ENCODE measurements around the gene EEFSEC.
A peak's percentile ranks its signal among the peaks of the same experiment; 100 is the strongest.

EEFSEC gene

DNA sequence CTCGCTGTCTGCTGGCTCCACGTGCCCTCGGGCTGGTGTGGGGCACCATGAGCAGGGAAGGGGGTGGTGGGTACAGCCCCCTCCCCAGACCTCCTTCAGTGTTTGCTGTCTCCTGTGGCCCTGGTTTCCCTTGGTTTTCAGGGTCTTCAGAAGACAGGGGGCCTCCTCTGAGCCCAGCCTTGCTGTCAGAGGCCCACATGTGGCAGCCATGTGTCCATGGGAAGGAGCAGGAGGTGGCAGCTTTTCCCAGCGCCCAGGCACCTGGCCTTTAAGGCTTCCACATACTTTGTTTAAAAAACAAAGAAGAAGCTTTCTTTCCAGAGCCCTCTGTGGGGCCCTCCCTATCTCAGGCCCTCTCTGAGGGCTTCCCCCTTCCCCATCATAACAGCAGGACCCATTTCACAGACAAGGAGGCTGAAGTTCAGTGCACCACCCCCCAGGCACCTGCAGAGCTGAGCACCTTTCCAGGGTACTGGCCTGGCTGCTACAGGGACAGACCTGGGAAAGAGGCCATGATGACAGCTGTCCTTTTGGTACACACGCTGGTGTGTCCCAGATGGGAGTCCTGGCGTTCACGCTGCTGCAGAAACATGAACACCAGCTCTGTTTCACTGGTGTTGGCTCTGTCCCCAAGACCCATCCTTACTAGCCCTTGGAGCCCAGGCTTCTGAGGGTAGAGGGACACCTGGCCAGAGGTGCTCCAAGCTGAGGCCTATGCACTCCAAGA lies 239.7 kb downstream of the EEFSEC start:
- DNase-seq = no peak
- TF ChIP-seq, protein P1, sequence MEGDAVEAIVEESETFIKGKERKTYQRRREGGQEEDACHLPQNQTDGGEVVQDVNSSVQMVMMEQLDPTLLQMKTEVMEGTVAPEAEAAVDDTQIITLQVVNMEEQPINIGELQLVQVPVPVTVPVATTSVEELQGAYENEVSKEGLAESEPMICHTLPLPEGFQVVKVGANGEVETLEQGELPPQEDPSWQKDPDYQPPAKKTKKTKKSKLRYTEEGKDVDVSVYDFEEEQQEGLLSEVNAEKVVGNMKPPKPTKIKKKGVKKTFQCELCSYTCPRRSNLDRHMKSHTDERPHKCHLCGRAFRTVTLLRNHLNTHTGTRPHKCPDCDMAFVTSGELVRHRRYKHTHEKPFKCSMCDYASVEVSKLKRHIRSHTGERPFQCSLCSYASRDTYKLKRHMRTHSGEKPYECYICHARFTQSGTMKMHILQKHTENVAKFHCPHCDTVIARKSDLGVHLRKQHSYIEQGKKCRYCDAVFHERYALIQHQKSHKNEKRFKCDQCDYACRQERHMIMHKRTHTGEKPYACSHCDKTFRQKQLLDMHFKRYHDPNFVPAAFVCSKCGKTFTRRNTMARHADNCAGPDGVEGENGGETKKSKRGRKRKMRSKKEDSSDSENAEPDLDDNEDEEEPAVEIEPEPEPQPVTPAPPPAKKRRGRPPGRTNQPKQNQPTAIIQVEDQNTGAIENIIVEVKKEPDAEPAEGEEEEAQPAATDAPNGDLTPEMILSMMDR (IDR thresholded peaks at IDR 0.05) = no peak
- intact Hi-C loops (cut with DNase I; ENCODE audit: low total_unique reads) = no loop called here
- Histone ChIP-seq H3K4me3 (no peak overlapping the region), H3K36me3 (no peaks in the 10 kb centered on the region), H3K27ac (no peak overlapping the region), H3K9me3 (no peaks in the 10 kb centered on the region), H3K4me1 (no peaks in the 10 kb centered on the region), H3K27me3 (no peaks in the 10 kb centered on the region)

DNA sequence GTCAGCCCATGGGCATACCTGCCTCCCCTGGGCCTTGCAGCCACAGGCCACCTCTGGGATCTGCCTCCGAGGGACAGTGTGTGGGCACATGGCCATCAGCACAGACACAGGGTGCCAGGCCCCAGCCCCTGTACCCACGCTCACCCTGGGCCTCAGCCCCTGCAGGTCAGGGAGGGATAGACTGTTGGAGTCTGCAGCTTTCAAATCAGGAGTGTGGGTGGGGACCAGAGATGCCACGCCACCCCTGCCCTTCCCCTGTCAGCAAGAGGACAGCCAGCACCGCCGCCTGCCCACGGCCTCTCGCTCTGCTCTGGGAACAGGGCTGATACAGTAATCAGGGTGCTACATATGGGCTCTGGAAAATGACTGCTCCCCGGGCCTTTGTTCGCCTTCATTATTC lies 240.8 kb downstream of the EEFSEC start:
- no peaks in the 10 kb centered on the region for H3K36me3 ChIP-seq
- H3K27me3 ChIP-seq = no peaks in the 10 kb centered on the region
- H3K27ac ChIP-seq = no peak overlapping the region
- TF ChIP-seq, protein P1 (IDR thresholded peaks at IDR 0.05) = no peak
- DNase-seq = no peak
- H3K9me3 ChIP-seq = no peaks in the 10 kb centered on the region
- H3K4me3 ChIP-seq = no peak overlapping the region
- no peaks in the 10 kb centered on the region for H3K4me1 ChIP-seq
- intact Hi-C loops (cut with DNase I; ENCODE audit: low total_unique reads) = no loop called here

DNA sequence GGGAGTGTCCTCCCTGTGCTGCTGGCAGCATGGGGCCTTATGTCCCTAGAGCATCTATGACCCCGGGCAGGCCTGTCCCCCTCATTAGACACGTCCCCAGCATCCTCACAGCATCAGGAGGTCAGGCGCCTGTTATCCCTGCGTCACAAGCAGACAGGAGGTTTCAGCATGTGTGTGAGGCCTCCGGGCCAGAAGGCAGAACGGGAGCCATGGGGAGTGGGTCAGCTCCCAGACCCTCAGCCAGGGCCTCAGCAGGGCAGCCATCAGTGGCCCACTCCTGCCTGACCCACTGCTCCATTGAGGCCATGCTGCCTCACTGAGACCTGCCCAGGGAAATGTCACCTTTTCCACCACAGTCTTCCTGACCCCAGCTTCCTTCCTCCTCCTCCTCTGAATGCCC lies 241.8 kb downstream of the EEFSEC start:
- TF ChIP-seq, protein P1 (IDR thresholded peaks at IDR 0.05) = no peak
- intact Hi-C loops (cut with DNase I; ENCODE audit: low total_unique reads) = no loop called here
- Histone ChIP-seq H3K27ac (no peak overlapping the region), H3K4me1 (no peaks in the 10 kb centered on the region), H3K9me3 (no peaks in the 10 kb centered on the region), H3K36me3 (no peaks in the 10 kb centered on the region), H3K27me3 (no peaks in the 10 kb centered on the region), H3K4me3 (no peak overlapping the region)
- no peak for DNase-seq

DNA sequence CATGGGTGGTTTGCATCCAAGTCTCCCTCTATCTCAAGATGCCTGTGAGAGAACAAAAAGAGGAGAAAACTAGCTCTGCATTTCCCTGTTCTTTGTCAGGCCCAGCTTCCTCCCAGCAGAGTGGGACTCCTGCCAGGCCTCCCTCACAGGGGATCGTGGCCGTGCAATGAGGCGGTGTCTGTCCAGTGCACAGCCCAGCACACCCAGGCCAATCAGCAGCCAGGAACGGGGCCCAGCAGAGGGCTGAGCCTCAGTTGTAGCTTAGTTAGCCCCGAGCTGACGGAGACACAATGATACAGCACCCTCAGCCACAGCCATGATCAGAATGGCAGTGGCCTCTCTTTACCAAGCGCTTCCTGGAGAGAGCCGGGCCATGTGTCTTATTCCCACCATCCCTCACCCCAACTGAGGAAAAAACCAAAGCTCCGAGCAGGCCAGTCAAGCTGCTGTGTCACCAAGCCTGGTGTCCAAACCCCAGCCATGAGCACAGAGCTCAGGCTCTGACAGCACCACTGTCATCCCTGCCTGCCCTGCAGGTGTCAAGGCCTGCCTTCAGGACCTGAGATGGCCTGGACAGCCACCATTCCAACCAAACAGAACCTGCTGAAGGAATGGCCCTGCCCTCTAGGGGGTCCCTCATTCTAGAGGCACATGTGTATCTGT lies 242.3 kb downstream of the EEFSEC start:
- H3K4me3 ChIP-seq = no peak overlapping the region
- no peak overlapping the region for H3K27ac ChIP-seq
- intact Hi-C loops (cut with DNase I; ENCODE audit: low total_unique reads) = no loop called here
- no peaks in the 10 kb centered on the region for H3K36me3 ChIP-seq
- H3K4me1 ChIP-seq = no peaks in the 10 kb centered on the region
- DNase-seq = peak in 1 of 2 donors; percentile 48
- H3K27me3 ChIP-seq = no peaks in the 10 kb centered on the region
- TF ChIP-seq, protein P1 (IDR thresholded peaks at IDR 0.05) = no peak
- H3K9me3 ChIP-seq = no peaks in the 10 kb centered on the region

DNA sequence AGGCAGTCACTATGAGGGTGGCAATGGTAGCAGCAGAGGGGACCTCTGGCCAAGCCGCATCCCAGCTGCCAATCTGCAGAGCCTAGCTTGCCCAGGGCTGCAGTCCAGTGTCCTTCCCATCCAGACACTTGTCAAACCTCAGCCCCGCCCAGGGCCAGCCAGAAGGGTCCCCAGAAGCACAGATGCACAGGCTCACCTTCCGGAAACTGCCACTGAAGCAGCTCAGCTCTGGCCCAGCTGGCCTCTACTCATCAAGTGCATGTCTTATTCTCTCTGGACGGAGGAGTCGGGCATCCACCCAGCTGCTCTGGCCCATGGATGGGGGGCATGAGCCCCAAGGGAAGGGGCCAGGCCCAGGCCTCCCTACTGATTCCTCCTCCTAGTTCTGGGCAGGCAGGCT lies 244.2 kb downstream of the EEFSEC start:
- DNase-seq = no peak
- Histone ChIP-seq H3K9me3 (no peaks in the 10 kb centered on the region), H3K27ac (no peak overlapping the region), H3K36me3 (no peaks in the 10 kb centered on the region), H3K27me3 (no peaks in the 10 kb centered on the region), H3K4me3 (no peak overlapping the region), H3K4me1 (no peaks in the 10 kb centered on the region)
- intact Hi-C loops (cut with DNase I; ENCODE audit: low total_unique reads) = no loop called here
- TF ChIP-seq, protein P1 (IDR thresholded peaks at IDR 0.05) = no peak

Measured in tibial artery (tissue), 4 donors.